ENCODE measurements around the gene RNF141. TPM values are rescaled to one million over a fixed set of nuclear protein-coding genes. Genes with fewer than 3 reads are reported as not detected.

The RNF141 gene
- 21.4 to 30.0 TPM (median 28.6 TPM) in 5 replicates for total RNA-seq (2022; extraction: Qiagen RNA extraction)

GRCh38 chr11:10540915-10541560, at the start of gene RNF141:
TSS of gene RNF141 (minus strand) at chr11:10541187. CDS start at chr11:10534158, 7,029 bp downstream.

GRCh38 chr11:10568486-10568941, 27.5 kb upstream of the RNF141 start, which contains the start of gene LYVE1:
TSS of gene LYVE1 (minus strand) at chr11:10568665. CDS start at chr11:10568532, 133 bp downstream.

Other genes with a start within 250 kb of the RNF141 start
- gene SBF2, start 247.0 kb downstream of the RNF141 start, total RNA-seq (2022; extraction: Qiagen RNA extraction), result 11.7 to 20.0 TPM (median 13.3 TPM) in 5 replicates
- 88.8 to 150 TPM (median 109 TPM) in 5 replicates for gene ADM, start 236.1 kb downstream of the RNF141 start, total RNA-seq (2022; extraction: Qiagen RNA extraction)
- gene AMPD3, start 85.9 kb downstream of the RNF141 start, total RNA-seq (2022; extraction: Qiagen RNA extraction), result 6.5 to 8.7 TPM (median 7.5 TPM) in 5 replicates
- 0.54 to 1.2 TPM (median 1.1 TPM) in 5 replicates for gene LYVE1, start 27.5 kb upstream of the RNF141 start, total RNA-seq (2022; extraction: Qiagen RNA extraction)
- gene IRAG1, start 152.6 kb upstream of the RNF141 start, total RNA-seq (2022; extraction: Qiagen RNA extraction), result 0.03 to 0.21 TPM (median 0.06 TPM) in 5 replicates
- 21.6 to 33.4 TPM (median 24.5 TPM) in 5 replicates for gene CTR9, start 210.1 kb upstream of the RNF141 start, total RNA-seq (2022; extraction: Qiagen RNA extraction)

Data from A549 treated with Hydrocortisone at 1 μM for 4 hours (cell line).